LHCN-M2 (cell line): ENCODE measurements around the gene TPRKB. TPM values are rescaled to one million over a fixed set of nuclear protein-coding genes. Genes with fewer than 3 reads are reported as not detected.
"Not testable (repeated sequence)": the region's sequence is repeated elsewhere in the genome, so short reads cannot be mapped to it uniquely, and the experiment has no call there.

ENCODE experiments used
- DNase-seq: peaks from one replicate; pipeline ENCODE4 v3.0.0-alpha.2; 2012; ENCODE audit warnings: low read depth
- total RNA-seq: library from RNA; depleted of rRNA; stranded (reverse); fragments of >200 nt; gene quantifications from 2 replicates; pipeline ENCODE4 v1.2.3, GENCODE V29; 2014

TPRKB gene
- total RNA-seq, 1 experiment from 2014 or later, result 59.7 TPM

GRCh38 chr2:73740767-73741166 lies 3.6 kb upstream of the TPRKB start:
- DNase-seq, result no peak

- no peak for DNase-seq
Observed at GRCh38 chr2:73739101-73739500, 2.0 kb upstream of the TPRKB start.

- DNase-seq, result no peak
Observed at GRCh38 chr2:73736378-73736777, 767 bp downstream of the TPRKB start.

- no peak for DNase-seq
Observed at GRCh38 chr2:73730810-73731209, 6.3 kb downstream of the TPRKB start.

GRCh38 chr2:73728711-73729110 lies 8.4 kb downstream of the TPRKB start:
- no peak for DNase-seq

GRCh38 chr2:73728043-73728442 lies 9.1 kb downstream of the TPRKB start:
- no peak for DNase-seq

- not testable (repeated sequence) for DNase-seq
Observed at GRCh38 chr2:73726657-73727056, 10.5 kb downstream of the TPRKB start.

- DNase-seq, result no peak
Observed at GRCh38 chr2:73718851-73719621, 18.1 kb downstream of the TPRKB start.

GRCh38 chr2:73718421-73718820 lies 18.7 kb downstream of the TPRKB start:
- DNase-seq, result no peak

- not testable (repeated sequence) for DNase-seq
Observed at GRCh38 chr2:73717695-73718094, 19.4 kb downstream of the TPRKB start.

GRCh38 chr2:73717251-73717606 lies 19.9 kb downstream of the TPRKB start:
- DNase-seq, result no peak

GRCh38 chr2:73716543-73717250 lies 20.4 kb downstream of the TPRKB start:
- DNase-seq, result peak; percentile 10

GRCh38 chr2:73714091-73714490 lies 23.1 kb downstream of the TPRKB start:
- DNase-seq, result no peak

- no peak for DNase-seq
Observed at GRCh38 chr2:73708527-73708926, 28.6 kb downstream of the TPRKB start.

- DNase-seq, result no peak
Observed at GRCh38 chr2:73707636-73708035, 29.5 kb downstream of the TPRKB start.

GRCh38 chr2:73707058-73707457 lies 30.1 kb downstream of the TPRKB start:
- DNase-seq, result no peak

GRCh38 chr2:73705091-73705490 lies 32.1 kb downstream of the TPRKB start:
- DNase-seq, result no peak

GRCh38 chr2:73704285-73704684 lies 32.9 kb downstream of the TPRKB start:
- no peak for DNase-seq

- DNase-seq, result no peak
Observed at GRCh38 chr2:73703675-73704074, 33.5 kb downstream of the TPRKB start.

GRCh38 chr2:73702852-73703493 lies 34.2 kb downstream of the TPRKB start:
- not testable (repeated sequence) for DNase-seq

GRCh38 chr2:73701968-73702665 lies 35.0 kb downstream of the TPRKB start:
- no peak for DNase-seq

GRCh38 chr2:73701448-73701765 lies 35.7 kb downstream of the TPRKB start:
- DNase-seq, result not testable (repeated sequence)
